OCI-LY1 (cell line): ENCODE results near the gene SERPINB12.

Source experiments
- H2AFZ ChIP-seq: fragments of 200-600 bp; sonication (generic), shearing (Covaris generic); 2 replicates; pipeline ENCODE4 v1.6.0; 2014; ENCODE audit warnings: antibody characterized with exemption, mild to moderate bottlenecking, low read length
- H3F3A ChIP-seq: fragments of 200-600 bp; sonication (generic), shearing (Covaris generic); 2 replicates; pipeline ENCODE4 v1.6.0; 2014; ENCODE audit warnings: mild to moderate bottlenecking, antibody characterized with exemption, low read length, moderate library complexity; ENCODE audit not compliant: insufficient read depth
- H3K27ac ChIP-seq: fragments of 200-600 bp; sonication (generic); 2 replicates; pipeline ENCODE4 v1.5.1; 2014; ENCODE audit warnings: low read length, mixed run types, mild to moderate bottlenecking, low read depth; ENCODE audit not compliant: poor library complexity, severe bottlenecking
- H3K27me3 ChIP-seq: fragments of 200-600 bp; sonication (generic); 2 replicates; pipeline ENCODE4 v1.6.0; 2014; ENCODE audit warnings: antibody characterized with exemption, mild to moderate bottlenecking, low read length, moderate library complexity; ENCODE audit not compliant: insufficient read depth
- H3K36me3 ChIP-seq: fragments of 200-600 bp; sonication (generic); 2 replicates; pipeline ENCODE4 v1.6.1; 2014; ENCODE audit warnings: mild to moderate bottlenecking, antibody characterized with exemption, low read length, moderate library complexity, mixed read lengths; ENCODE audit not compliant: insufficient read depth
- H3K4me1 ChIP-seq: fragments of 200-600 bp; sonication (generic); 2 replicates; pipeline ENCODE4 v1.5.1; 2014; ENCODE audit warnings: mild to moderate bottlenecking, low read length, moderate library complexity; ENCODE audit not compliant: insufficient read depth, severe bottlenecking
- H3K4me2 ChIP-seq: fragments of 200-600 bp; sonication (generic), shearing (Covaris generic); 2 replicates; pipeline ENCODE4 v1.6.1; 2014; ENCODE audit warnings: low read length
- H3K4me3 ChIP-seq: fragments of 200-600 bp; sonication (generic); 2 replicates; pipeline ENCODE4 v1.5.1; 2014; ENCODE audit warnings: low read length, low read depth, mild to moderate bottlenecking, mixed read lengths; ENCODE audit not compliant: poor library complexity, severe bottlenecking
- H3K79me2 ChIP-seq: fragments of 200-600 bp; shearing (Covaris generic); 2 replicates; pipeline ENCODE4 v1.6.1; 2016; ENCODE audit warnings: mixed run types, low read length, mixed read lengths; ENCODE audit not compliant: insufficient read depth
- H3K9ac ChIP-seq: fragments of 200-600 bp; sonication (generic), shearing (Covaris generic); 2 replicates; pipeline ENCODE4 v1.6.1; 2014; ENCODE audit warnings: mild to moderate bottlenecking, low read length, mixed read lengths
- H3K9me2 ChIP-seq: fragments of 200-600 bp; sonication (generic), shearing (Covaris generic); 2 replicates; pipeline ENCODE4 v1.6.1; 2014; ENCODE audit warnings: low read depth, mild to moderate bottlenecking, low read length, mixed read lengths
- H3K9me3 ChIP-seq: fragments of 200-600 bp; shearing (Covaris generic); 2 replicates; pipeline ENCODE4 v1.6.1; 2014; ENCODE audit warnings: low read length, mixed read lengths
- H4K20me1 ChIP-seq: fragments of 200-600 bp; sonication (generic), shearing (Covaris generic); 2 replicates; pipeline ENCODE4 v1.6.0; 2016; ENCODE audit warnings: mild to moderate bottlenecking, low read length; ENCODE audit not compliant: insufficient read depth
- EZH2 ChIP-seq: fragments of 200-600 bp; sonication (generic), shearing (Covaris generic); IDR thresholded peaks from 2 replicates; pipeline ENCODE4 v1.8.0; 2017; ENCODE audit warnings: borderline replicate concordance, mixed run types, mild to moderate bottlenecking, antibody characterized with exemption, low read length, moderate library complexity, mixed read lengths
- TF ChIP-seq, protein P1 (sequence below): fragments of 200-600 bp; sonication (generic), shearing (Covaris generic); IDR thresholded peaks from 2 replicates; pipeline ENCODE4 v1.5.1; 2017; ENCODE audit warnings: mild to moderate bottlenecking, antibody characterized with exemption, low read length, moderate library complexity, mixed read lengths

SERPINB12 gene

GRCh38 chr18:63590966-63591695, 49.0 kb downstream of the SERPINB12 start:
- no peak overlapping the region for H3K4me2 ChIP-seq
- TF ChIP-seq, protein P1, sequence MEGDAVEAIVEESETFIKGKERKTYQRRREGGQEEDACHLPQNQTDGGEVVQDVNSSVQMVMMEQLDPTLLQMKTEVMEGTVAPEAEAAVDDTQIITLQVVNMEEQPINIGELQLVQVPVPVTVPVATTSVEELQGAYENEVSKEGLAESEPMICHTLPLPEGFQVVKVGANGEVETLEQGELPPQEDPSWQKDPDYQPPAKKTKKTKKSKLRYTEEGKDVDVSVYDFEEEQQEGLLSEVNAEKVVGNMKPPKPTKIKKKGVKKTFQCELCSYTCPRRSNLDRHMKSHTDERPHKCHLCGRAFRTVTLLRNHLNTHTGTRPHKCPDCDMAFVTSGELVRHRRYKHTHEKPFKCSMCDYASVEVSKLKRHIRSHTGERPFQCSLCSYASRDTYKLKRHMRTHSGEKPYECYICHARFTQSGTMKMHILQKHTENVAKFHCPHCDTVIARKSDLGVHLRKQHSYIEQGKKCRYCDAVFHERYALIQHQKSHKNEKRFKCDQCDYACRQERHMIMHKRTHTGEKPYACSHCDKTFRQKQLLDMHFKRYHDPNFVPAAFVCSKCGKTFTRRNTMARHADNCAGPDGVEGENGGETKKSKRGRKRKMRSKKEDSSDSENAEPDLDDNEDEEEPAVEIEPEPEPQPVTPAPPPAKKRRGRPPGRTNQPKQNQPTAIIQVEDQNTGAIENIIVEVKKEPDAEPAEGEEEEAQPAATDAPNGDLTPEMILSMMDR: no peak
- TF ChIP-seq EZH2: no peak
- H3K9ac ChIP-seq: no peak overlapping the region
- H3K27ac ChIP-seq: no peak overlapping the region
- no peaks in the 10 kb centered on the region for H3K36me3 ChIP-seq
- no peak overlapping the region for H2AFZ ChIP-seq
- H3K79me2 ChIP-seq: no peaks in the 10 kb centered on the region
- no peaks in the 10 kb centered on the region for H3K4me1 ChIP-seq
- no peaks in the 10 kb centered on the region for H3K9me3 ChIP-seq
- no peaks in the 10 kb centered on the region for H3F3A ChIP-seq
- no peak overlapping the region for H3K4me3 ChIP-seq
- H3K9me2 ChIP-seq: no peaks in the 10 kb centered on the region
- H4K20me1 ChIP-seq: no peaks in the 10 kb centered on the region
- H3K27me3 ChIP-seq: no peaks in the 10 kb centered on the region

GRCh38 chr18:63591725-63592124, 49.6 kb downstream of the SERPINB12 start:
- H2AFZ ChIP-seq: no peak overlapping the region

DNA sequence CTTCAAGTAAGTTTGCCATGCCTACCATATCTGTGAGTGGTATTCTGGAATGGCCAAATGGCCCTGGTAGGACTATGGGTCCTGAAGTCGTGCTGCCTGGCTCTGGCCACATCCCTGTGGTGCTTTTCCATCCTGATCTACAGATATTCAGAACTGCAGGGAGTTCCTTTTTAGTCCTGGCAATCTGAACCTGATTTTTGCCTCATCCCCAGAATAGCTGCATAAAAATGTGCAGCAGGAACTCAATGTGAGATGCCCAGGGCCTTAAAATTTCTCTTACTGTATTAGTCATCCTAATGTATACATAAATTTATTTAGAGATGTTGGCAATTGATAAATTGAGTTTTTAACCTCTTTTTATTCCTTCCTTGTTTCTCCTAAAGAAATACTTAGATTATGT, 50.3 kb downstream of the SERPINB12 start:
- no peaks in the 10 kb centered on the region for H3K79me2 ChIP-seq
- no peaks in the 10 kb centered on the region for H3K9me2 ChIP-seq

More at GRCh38 chr18:63591725-63592124, 49.6 kb downstream of the SERPINB12 start:
- Histone ChIP-seq H3K4me2 (no peak overlapping the region), H3K9me3 (no peaks in the 10 kb centered on the region), H3K9ac (no peak overlapping the region), H3K36me3 (no peaks in the 10 kb centered on the region), H3K27me3 (no peaks in the 10 kb centered on the region), H3K79me2 (no peaks in the 10 kb centered on the region), H3K4me1 (no peaks in the 10 kb centered on the region), H4K20me1 (no peaks in the 10 kb centered on the region), H3K4me3 (no peak overlapping the region), H3K9me2 (no peaks in the 10 kb centered on the region), H3K27ac (no peak overlapping the region), H3F3A (no peaks in the 10 kb centered on the region)
- no peak for TF ChIP-seq EZH2
- TF ChIP-seq, protein P1: no peak

More for the DNA sequence above, 50.3 kb downstream of the SERPINB12 start:
- Histone ChIP-seq H3F3A (no peaks in the 10 kb centered on the region), H3K4me1 (no peaks in the 10 kb centered on the region), H3K27me3 (no peaks in the 10 kb centered on the region), H3K4me2 (no peak overlapping the region), H3K36me3 (no peaks in the 10 kb centered on the region), H3K9ac (no peak overlapping the region), H3K27ac (no peak overlapping the region), H2AFZ (no peak overlapping the region), H3K9me3 (no peaks in the 10 kb centered on the region), H4K20me1 (no peaks in the 10 kb centered on the region), H3K4me3 (no peak overlapping the region)
- TF ChIP-seq, protein P1: no peak
- no peak for TF ChIP-seq EZH2
